ENCODE measurements around the gene PBX1.

PBX1 gene

GRCh38 chr1:164777518-164777917 lies 218.5 kb downstream of the PBX1 start:
- no peak for DNase-seq (ENCODE audit: low read depth)
- H3K4me3 ChIP-seq (ENCODE audit: control insufficient read depth, low read depth, low read length) = no peak overlapping the region
- TF ChIP-seq, protein P1, sequence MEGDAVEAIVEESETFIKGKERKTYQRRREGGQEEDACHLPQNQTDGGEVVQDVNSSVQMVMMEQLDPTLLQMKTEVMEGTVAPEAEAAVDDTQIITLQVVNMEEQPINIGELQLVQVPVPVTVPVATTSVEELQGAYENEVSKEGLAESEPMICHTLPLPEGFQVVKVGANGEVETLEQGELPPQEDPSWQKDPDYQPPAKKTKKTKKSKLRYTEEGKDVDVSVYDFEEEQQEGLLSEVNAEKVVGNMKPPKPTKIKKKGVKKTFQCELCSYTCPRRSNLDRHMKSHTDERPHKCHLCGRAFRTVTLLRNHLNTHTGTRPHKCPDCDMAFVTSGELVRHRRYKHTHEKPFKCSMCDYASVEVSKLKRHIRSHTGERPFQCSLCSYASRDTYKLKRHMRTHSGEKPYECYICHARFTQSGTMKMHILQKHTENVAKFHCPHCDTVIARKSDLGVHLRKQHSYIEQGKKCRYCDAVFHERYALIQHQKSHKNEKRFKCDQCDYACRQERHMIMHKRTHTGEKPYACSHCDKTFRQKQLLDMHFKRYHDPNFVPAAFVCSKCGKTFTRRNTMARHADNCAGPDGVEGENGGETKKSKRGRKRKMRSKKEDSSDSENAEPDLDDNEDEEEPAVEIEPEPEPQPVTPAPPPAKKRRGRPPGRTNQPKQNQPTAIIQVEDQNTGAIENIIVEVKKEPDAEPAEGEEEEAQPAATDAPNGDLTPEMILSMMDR (IDR thresholded peaks at IDR 0.05; ENCODE audit: control insufficient read depth, insufficient read depth, low read depth, low read length, missing control alignments) = no peak

DNA sequence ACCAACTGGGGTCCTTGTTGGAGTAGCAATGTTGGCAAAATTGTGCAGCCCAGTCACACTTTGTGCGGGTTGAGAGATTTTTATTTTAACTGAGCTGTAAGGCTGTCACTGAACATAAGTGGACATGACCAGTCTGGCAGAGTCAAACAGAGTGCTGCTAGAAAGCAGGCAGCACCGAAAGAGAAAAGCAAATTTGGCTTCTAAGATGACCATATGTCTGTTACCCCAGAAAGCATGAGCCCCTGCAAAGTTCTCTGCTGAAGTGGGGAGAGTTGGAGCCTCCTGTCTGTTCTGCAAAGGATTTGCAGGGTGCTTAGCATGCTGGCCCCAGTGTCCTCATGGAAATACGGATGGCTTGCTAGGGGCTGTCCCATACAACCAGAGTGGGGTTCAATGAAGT lies 220.4 kb downstream of the PBX1 start:
- H3K4me3 ChIP-seq (ENCODE audit: control insufficient read depth, low read depth, low read length) = no peak overlapping the region
- no peak for DNase-seq (ENCODE audit: low read depth)
- TF ChIP-seq, protein P1 (IDR thresholded peaks at IDR 0.05; ENCODE audit: control insufficient read depth, insufficient read depth, low read depth, low read length, missing control alignments) = no peak

GRCh38 chr1:164780111-164780812 lies 221.3 kb downstream of the PBX1 start:
- TF ChIP-seq, protein P1 (IDR thresholded peaks at IDR 0.05; ENCODE audit: control insufficient read depth, insufficient read depth, low read depth, low read length, missing control alignments) = no peak
- no peak for DNase-seq (ENCODE audit: low read depth)
- no peak overlapping the region for H3K4me3 ChIP-seq (ENCODE audit: control insufficient read depth, low read depth, low read length)

DNA sequence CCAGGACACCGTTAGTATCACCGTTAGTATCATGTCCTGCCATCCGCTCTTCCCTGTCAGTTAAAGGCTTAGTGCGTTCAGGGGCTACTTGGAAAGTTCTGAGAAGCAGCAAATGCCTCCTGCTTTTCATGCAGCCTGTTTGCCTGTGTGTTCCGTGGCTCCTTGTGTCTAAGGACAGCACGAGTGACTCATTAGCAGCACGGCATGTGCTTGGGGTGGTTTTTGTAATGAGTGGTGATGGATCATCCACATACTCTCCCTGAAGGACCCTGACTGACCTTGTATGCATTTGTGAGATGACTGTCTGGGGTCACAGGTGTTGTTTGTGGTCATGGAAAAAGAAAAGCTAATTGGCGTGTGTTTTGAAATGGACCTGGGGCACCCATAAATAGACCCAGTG lies 221.9 kb downstream of the PBX1 start:
- TF ChIP-seq, protein P1 (IDR thresholded peaks at IDR 0.05; ENCODE audit: control insufficient read depth, insufficient read depth, low read depth, low read length, missing control alignments) = no peak
- H3K4me3 ChIP-seq (ENCODE audit: control insufficient read depth, low read depth, low read length) = no peak overlapping the region
- DNase-seq (ENCODE audit: low read depth) = peak; percentile 66

DNA sequence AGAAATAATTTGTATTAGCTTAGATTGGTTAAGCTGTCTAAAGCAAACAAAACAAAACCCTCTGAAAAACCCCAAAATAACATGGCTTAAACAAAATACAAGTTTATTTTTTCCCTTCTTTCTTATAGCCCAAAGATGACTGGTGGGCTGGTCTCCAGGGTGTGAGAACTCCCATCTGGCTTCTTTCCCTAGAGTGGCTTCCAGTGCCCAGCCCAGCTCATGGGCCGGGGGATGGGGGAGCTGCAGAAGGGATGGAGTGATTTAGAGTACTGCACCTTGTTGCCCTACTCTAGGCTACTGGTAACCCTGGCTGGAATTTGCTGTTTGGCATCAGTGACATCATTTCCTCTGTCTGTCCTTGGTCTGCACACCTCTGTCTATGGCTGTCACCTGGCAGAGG lies 223.0 kb downstream of the PBX1 start:
- DNase-seq (ENCODE audit: low read depth) = no peak
- TF ChIP-seq, protein P1 (IDR thresholded peaks at IDR 0.05; ENCODE audit: control insufficient read depth, insufficient read depth, low read depth, low read length, missing control alignments) = no peak
- H3K4me3 ChIP-seq (ENCODE audit: control insufficient read depth, low read depth, low read length) = no peak overlapping the region

DNA sequence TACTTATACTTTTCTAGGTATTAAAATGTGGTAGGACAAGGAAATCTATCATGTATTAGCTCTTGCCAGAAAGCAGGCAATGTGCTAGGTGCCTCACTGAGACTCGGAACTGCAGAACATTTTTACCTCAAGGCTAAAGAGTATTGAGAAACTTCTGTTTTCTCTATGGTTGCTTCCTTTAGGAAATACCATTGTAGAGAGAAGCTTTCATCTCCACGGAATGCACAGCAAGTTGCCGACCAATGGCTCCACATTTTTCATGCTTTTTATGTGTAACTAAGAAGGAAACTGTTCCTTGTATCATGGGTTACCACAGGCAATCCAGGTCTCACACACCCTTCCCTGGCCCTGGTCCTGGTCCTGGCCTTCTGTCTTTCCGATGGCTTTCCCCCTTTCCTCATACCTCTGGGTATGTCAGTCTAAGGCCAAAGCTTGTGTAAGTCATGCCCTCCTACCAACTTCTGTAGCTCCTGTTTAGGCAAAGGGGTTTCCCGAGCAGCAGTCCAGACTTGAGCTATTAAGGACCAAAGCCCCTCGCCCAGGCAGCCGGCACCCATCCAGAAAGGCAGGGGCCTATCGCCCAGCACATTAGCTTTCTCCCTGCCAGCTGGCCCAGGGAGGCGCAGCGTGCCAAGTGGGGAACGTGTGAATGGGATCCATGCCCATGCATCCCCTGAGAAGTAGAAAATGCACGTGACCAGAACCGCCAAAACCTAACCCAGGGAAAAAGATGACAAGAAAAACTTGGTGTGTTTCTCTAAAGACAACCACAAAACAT lies 225.0 kb downstream of the PBX1 start:
- H3K4me3 ChIP-seq (ENCODE audit: control insufficient read depth, low read depth, low read length) = no peak overlapping the region
- no peak for DNase-seq (ENCODE audit: low read depth)
- TF ChIP-seq, protein P1 (IDR thresholded peaks at IDR 0.05; ENCODE audit: control insufficient read depth, insufficient read depth, low read depth, low read length, missing control alignments) = no peak
